GM18498 (cell line): Measurements from ENCODE around the gene SLC51A.
"Not testable (repeated sequence)": the region's sequence is repeated elsewhere in the genome, so short reads cannot be mapped to it uniquely, and the experiment has no call there.

Experiments used
- ATAC-seq: cut with Tn5 transposase; IDR thresholded peaks from one replicate; pipeline ENCODE4 v1.9.1; 2021; ENCODE audit warnings: mild to moderate bottlenecking, moderate library complexity; ENCODE audit not compliant: unreplicated experiment

Gene SLC51A

GRCh38 chr3:196237203-196237602, 20.9 kb downstream of the SLC51A start:
- no peak for ATAC-seq

- ATAC-seq = no peak
Measured at GRCh38 chr3:196238612-196239560, 22.6 kb downstream of the SLC51A start.

- ATAC-seq = no peak
Measured at GRCh38 chr3:196240424-196240823, 24.1 kb downstream of the SLC51A start.

- ATAC-seq = no peak
Measured at GRCh38 chr3:196241704-196242103, 25.4 kb downstream of the SLC51A start.

- ATAC-seq = not testable (repeated sequence)
Measured at GRCh38 chr3:196244166-196244565, 27.8 kb downstream of the SLC51A start.

GRCh38 chr3:196246612-196247308, 30.4 kb downstream of the SLC51A start:
- ATAC-seq = no peak

GRCh38 chr3:196251918-196252317, 35.6 kb downstream of the SLC51A start:
- no peak for ATAC-seq

- ATAC-seq = no peak
Measured at GRCh38 chr3:196254376-196255283, 38.3 kb downstream of the SLC51A start.

GRCh38 chr3:196255776-196256175, 39.4 kb downstream of the SLC51A start:
- ATAC-seq = no peak

GRCh38 chr3:196260784-196261183, 44.5 kb downstream of the SLC51A start:
- no peak for ATAC-seq

GRCh38 chr3:196263819-196264218, 47.5 kb downstream of the SLC51A start:
- ATAC-seq = no peak

GRCh38 chr3:196268284-196269163, 52.2 kb downstream of the SLC51A start:
- ATAC-seq = no peak

GRCh38 chr3:196270499-196270898, 54.2 kb downstream of the SLC51A start:
- no peak for ATAC-seq

- ATAC-seq = no peak
Measured at GRCh38 chr3:196272826-196273225, 56.5 kb downstream of the SLC51A start.

- ATAC-seq = no peak
Measured at GRCh38 chr3:196273655-196274054, 57.3 kb downstream of the SLC51A start.

GRCh38 chr3:196274585-196274984, 58.3 kb downstream of the SLC51A start:
- ATAC-seq = peak; percentile 80

GRCh38 chr3:196275126-196275525, 58.8 kb downstream of the SLC51A start:
- ATAC-seq = no peak

- ATAC-seq = peak; percentile 77
Measured at GRCh38 chr3:196280689-196281440, 64.5 kb downstream of the SLC51A start.

- ATAC-seq = no peak
Measured at GRCh38 chr3:196281962-196282361, 65.6 kb downstream of the SLC51A start.
